T47D (cell line): ENCODE measurements around the gene MAP1LC3B.
A peak's percentile ranks its signal among the peaks of the same experiment; 100 is the strongest.

Experiments
- DNase-seq, 2 experiments: peaks; one replicate each; pipeline versions ENCODE4 v3.0.0 to v3.0.0-alpha.2; 2011 to 2012; ENCODE audit warnings: low read depth in 1 of 2, low spot score in 1 of 2
- JUND ChIP-seq: IDR thresholded peaks from 2 replicates; pipeline ENCODE4 v1.6.1; 2012; ENCODE audit warnings: low read depth
- in situ Hi-C: cut with HindIII; loops from 2 replicates; pipeline ENCODE4 v1.10.0; 2016; ENCODE audit warnings: low sequenced_read_pairs, low pct_unique_long_range_greater_than_20kb

MAP1LC3B gene

GRCh38 chr16:87412371-87412995 is 20.3 kb downstream of the MAP1LC3B start:
- no peak for TF ChIP-seq JUND
- in situ Hi-C loops, result no loop called here
- DNase-seq, result no peak

- in situ Hi-C loops, result no loop called here
- no peak for TF ChIP-seq JUND
- DNase-seq, result no peak
These were observed 20.9 kb downstream of the MAP1LC3B start for GRCh38 chr16:87412996-87413421.

DNA sequence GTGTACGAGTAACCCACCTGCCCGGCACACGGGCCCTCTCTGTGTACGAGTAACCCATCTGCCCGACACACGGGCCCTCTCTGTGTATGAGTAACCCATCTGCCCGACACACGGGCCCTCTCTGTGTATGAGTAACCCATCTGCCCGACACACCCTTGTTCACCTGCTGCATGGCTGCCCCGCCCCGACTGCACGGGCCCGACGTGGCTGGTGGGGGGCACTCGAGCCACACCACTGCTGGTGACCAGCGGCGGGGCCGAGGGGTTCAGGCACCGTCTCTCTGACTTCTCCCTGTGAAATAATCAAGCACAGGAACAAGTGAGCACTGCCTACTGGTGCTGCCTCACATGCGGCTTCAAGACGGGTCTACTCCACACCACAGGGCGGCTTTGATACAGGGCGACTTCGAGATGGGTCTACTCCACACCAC is 22.1 kb downstream of the MAP1LC3B start:
- in situ Hi-C loops, result no loop called here

DNA sequence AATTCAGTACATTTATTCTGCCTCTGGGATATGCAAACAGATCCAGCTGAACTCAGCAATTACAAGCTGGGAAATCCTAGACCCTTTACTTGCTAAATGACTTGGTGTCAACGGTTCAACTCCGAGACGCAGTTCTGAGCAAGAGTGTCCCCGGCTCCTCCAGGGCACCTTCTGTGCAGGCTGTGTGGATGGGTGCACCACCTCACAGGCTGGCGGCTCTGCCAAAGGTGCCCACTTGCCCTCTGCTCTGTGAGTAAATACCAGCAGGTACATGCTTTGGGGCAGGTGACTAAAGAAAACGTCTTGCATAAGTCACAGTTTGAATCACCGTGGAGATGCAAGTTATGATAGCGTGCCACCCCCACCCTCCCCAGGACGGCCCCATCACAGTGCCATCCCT is 23.3 kb downstream of the MAP1LC3B start:
- in situ Hi-C loops, result no loop called here
- no peak for TF ChIP-seq JUND
- DNase-seq, result no peak

More for the DNA sequence above, 22.1 kb downstream of the MAP1LC3B start:
- DNase-seq, result no peak
- TF ChIP-seq JUND, result no peak

DNA sequence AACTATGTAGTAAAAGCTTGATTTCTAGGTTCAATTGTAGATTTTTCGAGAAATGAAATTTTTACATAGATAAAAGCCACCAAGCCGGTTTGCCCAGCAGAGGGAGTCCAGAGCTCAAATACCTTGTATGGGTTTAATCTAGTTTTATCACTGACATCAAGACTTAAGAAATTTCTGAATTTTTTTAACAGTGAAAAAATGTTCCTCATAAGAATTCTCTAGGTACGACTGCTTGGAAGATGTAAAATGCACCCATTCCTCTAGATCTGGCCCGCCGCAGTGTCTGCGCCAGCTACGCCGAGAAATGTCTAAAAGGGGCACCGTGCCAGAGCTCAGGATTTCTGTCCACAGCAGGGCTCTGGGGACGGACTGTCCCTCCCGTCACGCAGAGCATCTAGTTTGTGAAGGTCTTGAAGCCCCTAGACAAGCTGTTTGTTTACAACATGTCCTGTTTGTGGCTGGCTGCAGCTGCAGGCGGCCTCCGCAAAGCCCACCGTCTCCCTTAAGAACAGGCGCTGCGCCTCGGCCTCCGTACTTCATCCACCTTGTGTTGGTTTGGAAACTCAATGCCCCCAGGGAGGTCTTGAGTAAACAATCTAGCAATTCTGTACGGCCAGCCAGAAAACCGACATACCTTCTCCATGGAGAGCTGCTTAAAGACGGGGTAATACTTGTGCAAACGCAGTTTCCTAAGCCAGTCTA is 24.8 kb downstream of the MAP1LC3B start:
- DNase-seq, result peak in 1 of 2 experiments; percentile 55
- in situ Hi-C loops, result no loop called here
- TF ChIP-seq JUND, result no peak

GRCh38 chr16:87417528-87417910 is 25.4 kb downstream of the MAP1LC3B start:
- in situ Hi-C loops, result no loop called here
- TF ChIP-seq JUND, result no peak

GRCh38 chr16:87418216-87418615 is 26.1 kb downstream of the MAP1LC3B start:
- in situ Hi-C loops, result no loop called here
- no peak for DNase-seq
- no peak for TF ChIP-seq JUND

More at GRCh38 chr16:87417528-87417910, 25.4 kb downstream of the MAP1LC3B start:
- no peak for DNase-seq

DNA sequence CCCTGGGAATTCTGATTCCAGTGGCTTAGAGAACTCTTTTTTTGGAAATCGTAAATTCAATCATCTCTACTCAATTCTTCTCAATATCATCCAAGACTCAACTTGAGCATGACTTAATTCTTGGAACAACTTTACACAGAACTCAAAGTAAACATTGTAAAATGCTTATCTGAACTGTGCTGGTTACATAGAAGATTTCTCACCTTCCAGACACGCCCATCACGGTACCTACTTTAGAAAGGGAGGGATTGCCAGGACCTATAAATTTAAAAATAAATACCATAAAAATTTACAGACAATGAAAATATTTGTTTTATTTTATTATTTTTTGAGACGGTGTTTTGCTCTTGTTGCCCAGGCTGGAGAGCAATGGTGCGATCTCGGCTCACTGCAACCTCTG is 26.5 kb downstream of the MAP1LC3B start:
- in situ Hi-C loops, result no loop called here
- no peak for DNase-seq
- no peak for TF ChIP-seq JUND

- in situ Hi-C loops, result no loop called here
- DNase-seq, result peak in 1 of 2 experiments; percentile 38
- no peak for TF ChIP-seq JUND
These were observed 28.2 kb downstream of the MAP1LC3B start for GRCh38 chr16:87420026-87421002.

GRCh38 chr16:87421003-87421912 is 29.1 kb downstream of the MAP1LC3B start:
- DNase-seq, result peak in 1 of 2 experiments; percentile 52
- in situ Hi-C loops, result no loop called here

DNA sequence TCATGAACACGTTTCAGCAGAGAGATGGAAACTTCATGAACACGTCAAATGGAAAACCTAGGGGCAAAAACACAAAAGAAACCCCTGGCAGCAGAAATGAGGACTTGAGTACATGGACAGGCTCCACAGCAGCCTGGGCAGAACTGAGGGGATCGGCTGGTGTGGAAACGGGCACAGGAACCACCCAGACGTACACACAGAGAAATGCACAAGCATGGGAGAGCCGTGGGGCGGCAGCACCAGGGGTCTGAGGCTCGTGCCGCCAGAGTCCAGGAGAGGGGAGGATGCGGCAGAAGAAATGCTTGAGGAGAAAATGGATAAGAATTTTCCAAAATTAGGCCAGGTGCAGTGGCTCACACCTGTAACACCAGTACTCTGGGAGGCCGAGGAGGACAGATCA is 30.0 kb downstream of the MAP1LC3B start:
- in situ Hi-C loops, result no loop called here
- DNase-seq, result no peak
- TF ChIP-seq JUND, result no peak

More at GRCh38 chr16:87421003-87421912, 29.1 kb downstream of the MAP1LC3B start:
- TF ChIP-seq JUND, result no peak
